Daoy (cell line): ENCODE measurements around the gene HSPA8. TPM values are rescaled to one million over a fixed set of nuclear protein-coding genes. Genes with fewer than 3 reads are reported as not detected.
"Not testable (repeated sequence)": the region's sequence is repeated elsewhere in the genome, so short reads cannot be mapped to it uniquely, and the experiment has no call there.

Experiments used
- DNase-seq: peaks from one replicate; pipeline ENCODE4 v3.0.0-alpha.2; 2015; ENCODE audit warnings: low read depth
- total RNA-seq: library from RNA; depleted of rRNA; stranded (reverse); fragments of >200 nt; shearing (Covaris generic); gene quantifications from 2 replicates; pipeline ENCODE4 v1.2.3, GENCODE V29; 2014; rRNA removed

The HSPA8 gene
- 3,732 and 4,213 TPM in 2 replicates for total RNA-seq

DNA sequence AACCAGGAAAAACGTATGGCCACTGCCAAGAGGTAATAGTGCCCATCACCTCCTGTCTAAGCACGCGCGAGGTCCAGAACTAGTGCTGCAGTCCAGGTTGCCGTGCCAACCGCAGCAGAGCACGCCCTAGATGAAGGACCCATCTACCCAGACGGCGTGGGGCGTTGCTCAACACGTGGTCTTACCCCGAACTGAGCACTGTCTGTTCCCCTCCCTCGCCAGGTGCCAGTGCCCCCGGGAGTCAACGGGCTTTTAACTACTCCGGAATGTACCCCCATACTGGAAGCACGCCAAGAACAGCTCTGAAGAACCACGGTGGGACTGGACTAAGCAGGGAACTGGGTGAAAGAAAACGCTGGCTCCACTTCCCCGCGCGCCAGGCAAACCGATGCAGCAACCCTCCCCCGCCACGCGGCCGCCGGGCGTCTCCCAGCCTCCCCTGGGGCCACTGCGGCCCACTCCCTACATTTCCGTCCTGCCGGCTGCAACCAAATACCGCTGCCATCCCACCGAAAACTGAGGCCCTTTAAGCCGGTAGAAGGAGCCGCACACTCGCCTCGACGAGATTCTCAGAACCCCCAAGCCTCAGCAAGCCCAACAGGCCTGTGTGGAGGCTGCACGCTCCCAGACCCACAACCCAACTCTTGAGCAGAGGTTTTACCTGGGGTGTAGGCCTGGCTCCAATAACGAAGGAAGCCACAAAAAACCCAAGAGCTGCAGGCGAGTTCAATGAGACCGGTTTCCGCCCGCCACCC is at the start of gene HSPA8:
TSS of gene HSPA8 (minus strand) at position 734 of the 755 bp plus-strand sequence. CDS start 812 bp downstream, outside the sequence.
- peak; percentile 70 for DNase-seq

DNA sequence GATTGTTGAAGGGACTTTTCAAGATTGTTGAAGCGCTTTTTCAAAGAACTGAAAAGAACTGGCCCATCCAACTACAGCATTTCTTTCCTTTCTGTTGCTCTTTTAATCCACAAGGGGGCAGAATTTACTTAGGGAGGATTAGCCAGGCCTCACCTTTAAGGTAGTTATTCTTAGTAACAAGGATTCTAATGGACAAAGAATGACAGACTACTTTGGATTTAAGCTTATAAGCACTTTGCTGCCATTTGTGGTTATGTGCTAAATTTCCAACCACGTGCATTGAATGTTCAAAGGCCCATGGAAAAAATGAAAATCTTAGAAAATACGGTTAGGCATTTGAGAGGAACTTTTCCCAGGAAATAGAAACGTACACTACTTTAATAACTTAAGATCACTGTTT is 49.5 kb upstream of the HSPA8 start:
- no peak for DNase-seq

DNA sequence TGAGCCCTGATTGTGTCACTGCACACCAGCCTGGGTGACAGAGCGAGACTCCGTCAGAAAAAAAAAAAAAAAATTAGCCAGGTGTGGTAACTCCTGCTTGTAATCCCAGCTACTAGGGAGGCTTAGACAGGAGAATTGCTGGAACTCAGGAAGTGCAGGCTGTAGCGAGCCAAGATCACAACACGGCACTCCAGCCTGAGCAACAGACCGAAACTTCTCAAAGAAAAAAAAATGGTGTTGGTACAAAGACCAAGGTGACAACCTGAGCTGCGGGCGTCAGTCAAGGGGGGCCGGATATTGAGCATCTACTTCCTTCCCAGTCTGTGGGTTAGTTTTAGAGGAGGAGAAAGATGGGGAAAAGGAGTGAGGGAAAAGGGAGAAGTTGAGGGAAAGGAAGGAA is 48.5 kb upstream of the HSPA8 start:
- DNase-seq = no peak

DNA sequence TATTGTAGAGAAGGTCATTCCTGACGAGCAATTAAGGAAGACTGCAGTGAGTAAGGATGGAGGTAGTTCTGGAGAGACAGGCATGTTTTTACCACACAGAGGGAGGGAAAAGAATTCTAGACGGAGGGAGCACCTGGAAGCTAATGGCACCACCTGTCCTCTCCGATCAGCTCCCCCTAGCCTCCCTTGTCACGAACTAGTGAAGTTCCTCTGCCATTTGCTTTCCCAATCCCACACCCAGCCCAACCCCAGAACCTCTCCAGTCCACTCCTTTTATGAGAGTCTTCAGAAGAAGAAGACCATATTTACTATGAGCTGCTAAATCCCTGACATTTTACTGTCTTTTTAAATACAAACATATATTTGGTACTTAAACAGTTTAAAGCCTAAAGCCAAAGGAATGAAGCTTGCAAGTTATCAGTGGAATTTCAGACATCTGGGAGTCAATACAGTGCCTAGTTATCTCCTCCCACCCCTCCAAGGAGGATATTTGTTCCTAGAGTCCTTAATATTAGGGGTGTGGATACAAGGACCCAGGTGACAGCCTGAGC is 46.1 kb upstream of the HSPA8 start:
- DNase-seq = no peak

DNA sequence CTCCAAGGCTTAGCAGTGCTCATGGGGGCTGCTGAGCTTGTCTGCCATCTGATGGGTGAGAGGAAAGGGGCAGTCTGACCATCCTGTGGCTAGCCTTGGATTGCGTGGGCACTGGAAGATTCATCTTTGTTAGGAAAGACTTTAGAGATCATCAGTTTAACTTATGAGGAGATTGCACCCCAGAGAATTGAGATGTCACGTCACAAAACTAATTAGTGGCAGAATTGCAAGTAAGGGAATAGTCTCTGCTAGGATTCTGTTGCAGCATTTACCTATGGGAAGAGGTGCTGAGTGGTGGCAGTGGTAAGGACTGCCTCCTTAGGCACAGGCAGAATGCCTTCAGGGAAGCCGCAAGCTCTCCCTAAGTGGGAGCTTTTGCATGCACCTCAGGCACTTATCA is 42.8 kb upstream of the HSPA8 start:
- DNase-seq = no peak

DNA sequence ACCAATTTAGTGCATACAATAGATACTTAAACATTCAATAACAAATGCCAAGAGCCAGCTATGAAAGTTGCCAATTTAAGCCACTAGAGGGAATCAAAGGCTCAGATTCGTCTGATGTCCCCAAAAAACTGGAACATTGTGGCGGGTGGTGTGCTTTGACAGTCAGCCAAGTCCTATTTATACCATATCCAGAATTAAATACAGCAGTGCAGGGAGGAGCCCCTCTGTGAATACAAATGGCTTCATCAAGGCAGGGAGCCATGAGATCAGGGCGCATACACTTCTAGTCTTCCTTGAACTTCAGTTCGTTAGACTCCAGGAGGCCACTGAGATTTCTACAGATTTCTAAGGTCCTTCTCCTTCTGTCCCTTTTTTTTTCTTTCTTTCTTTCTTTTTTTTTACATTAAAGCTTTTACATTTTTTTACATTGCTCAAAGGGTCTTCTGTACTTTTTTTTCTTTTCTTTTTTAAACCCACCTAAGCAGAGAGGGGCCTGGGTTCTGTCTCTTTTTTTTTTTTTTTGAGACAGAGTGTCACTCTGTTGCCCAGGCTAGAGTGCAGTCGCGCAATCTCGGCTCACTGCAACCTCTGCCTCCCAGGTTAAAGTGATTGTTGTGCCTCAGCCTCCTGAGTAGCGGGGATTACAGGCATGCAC is 41.5 kb upstream of the HSPA8 start:
- DNase-seq = peak; percentile 36

DNA sequence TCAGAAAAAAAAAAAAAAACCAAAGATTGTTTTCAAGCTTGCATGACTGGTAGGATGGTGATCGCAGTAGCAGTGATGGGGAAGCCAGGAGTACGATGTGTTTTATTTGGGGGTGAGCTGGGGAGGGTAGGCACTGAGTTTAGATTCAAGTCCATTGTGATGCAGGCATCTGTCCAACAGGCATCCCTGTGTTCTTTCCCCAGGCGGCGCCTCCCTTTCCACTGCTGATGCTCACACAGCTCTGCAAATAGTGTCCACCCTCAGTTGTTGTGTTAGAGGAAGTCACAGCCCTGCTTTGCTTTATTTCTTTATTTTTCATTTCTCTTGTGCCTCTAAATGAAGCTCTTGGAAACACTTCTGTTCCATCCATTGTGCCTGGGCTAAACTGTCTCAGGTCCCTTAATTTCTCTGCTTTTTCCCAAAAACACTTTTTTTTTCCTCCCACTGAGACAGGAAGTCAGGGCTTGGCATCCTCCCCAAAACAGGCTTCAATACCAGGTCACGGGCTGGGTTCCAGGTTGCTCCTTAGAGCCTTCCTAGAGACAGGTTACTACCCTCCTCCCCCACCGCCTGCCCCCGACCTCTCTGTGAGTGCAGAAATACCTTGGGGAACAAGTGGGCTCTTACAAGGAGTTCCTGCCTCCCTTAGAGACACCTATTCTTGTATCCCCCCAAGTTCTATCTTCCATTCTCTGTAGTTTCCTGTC is 38.6 kb upstream of the HSPA8 start:
- no peak for DNase-seq

DNA sequence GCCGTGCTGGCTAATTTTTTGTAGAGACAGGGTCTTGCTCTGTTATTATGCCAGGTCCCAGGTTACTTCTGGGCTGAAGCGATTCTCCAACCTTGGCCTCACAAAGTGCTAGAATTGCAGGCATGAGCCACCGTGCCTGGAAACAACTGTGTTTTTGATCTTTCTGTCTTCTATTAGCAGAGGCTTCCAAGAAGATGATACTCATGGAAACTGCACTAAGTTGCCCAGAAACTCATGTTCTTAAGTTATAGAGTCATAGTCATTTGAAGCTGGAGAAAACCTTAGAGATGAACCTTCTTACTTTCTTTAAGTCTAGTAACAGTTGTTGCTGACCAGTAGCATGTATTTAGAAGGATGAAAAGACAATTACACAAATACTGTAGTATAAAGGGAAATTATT is 37.1 kb upstream of the HSPA8 start:
- no peak for DNase-seq

DNA sequence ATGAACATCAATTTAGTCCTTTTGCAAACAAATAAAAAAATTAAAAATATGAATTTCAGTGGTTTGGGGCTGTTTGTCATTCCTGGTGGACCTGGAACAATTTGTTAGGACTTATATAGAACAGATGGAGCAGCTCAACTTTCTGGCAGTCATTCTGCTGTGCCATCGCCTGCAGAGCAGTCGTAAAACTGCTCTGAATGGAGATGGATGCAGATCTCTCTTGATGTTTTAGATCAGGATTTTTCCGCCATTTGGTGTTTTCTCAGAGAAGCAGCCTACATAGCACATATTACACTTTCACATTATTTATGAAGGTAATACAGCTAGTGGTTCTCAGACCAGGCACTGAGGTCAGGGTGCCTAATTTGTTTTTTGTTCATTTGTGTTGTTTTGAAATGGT is 31.8 kb upstream of the HSPA8 start:
- DNase-seq = no peak

DNA sequence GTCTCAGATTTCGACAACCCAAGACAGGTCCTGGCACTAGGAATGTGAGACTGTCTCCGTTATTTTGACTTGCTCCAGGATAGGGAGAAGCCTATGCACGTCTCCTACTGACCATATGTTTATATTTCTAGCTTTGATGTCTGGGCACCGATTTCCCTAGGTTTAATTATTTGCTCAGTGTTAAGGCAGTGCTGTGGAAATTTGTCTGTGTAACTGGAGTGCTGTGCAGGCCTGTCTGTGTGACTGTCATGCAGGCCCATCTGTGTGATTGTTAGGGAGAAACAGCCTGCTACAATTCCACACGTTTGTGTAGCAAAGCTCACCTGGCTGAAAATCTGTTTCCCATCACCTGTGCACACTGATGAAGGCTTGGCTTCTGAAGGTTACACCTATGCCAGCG is 29.6 kb upstream of the HSPA8 start:
- no peak for DNase-seq

DNA sequence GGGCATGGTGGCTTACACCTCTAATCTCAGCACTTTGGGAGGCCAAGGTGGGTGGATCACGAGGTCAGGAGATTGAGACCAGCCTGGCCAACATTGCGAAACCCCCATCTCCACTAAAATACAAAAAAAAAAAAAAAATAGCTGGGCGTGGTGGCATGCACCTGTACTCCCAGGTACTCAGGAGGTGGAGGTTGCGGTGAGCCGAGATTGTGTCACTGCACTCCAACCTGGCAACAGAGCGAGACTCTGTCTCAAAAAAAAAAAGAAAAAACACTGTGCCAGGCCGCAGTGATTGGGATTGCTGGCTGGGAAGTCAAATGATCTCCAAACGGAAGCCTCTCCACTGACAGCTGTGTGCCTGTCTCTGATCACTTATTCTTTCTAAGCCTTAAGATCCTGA is 28.2 kb upstream of the HSPA8 start:
- DNase-seq = not testable (repeated sequence)

DNA sequence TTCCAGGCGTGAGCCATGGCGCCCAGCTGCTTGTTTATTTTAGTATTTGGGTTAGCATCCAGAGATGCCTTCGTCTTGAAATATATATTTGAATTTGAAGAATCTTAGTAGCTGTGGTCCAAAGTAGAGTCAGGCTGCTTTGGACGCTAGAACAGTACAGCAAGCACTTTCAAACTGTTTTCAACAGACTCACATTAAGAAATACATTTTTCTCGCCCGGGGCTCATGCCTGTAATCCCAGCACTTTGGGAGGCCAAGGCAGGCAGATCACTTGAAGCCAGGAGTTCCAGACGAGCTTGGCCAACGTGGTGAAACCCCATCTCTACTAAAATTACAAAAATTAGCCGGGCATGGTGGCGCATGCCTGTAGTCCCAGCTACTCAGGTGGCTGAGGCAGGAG is 27.0 kb upstream of the HSPA8 start:
- not testable (repeated sequence) for DNase-seq

DNA sequence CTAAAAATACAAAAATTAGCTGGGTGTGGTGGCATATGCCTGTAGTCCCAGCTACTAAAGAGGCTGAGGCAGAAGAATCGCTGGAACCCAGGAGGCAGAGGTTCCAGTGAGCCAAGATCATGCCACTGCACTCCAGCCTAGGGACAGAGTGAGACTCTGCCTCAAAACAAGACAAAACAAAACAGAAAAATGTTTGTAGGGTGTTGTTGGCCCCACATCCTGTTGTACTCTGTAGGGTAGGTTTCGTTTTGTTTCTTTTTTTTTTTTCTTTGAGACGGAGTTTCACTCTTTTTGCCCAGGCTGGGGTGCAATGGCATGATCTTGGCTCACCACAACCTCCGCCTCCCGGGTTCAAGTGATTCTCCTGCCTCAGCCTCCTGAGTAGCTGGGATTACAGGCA is 25.7 kb upstream of the HSPA8 start:
- not testable (repeated sequence) for DNase-seq

DNA sequence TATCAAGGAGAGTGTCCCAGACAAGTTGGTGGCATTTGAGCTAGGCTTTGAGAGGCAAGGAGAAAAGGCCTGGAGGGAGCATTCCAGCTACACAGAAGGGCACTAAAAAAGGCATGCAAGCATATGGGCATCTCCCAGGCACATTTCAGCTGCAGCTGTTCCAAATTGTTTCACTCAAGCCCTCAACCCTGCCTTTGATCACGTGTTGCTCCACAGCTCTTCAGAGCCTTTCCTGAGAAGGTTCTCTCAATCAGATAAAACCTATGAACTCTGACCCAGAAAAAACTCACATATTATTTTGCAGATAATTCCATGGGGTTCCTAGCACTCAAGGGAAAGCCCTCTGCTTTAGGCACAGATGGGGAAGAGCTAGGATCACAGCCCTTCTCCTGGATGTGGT is 24.4 kb upstream of the HSPA8 start:
- DNase-seq = no peak

DNA sequence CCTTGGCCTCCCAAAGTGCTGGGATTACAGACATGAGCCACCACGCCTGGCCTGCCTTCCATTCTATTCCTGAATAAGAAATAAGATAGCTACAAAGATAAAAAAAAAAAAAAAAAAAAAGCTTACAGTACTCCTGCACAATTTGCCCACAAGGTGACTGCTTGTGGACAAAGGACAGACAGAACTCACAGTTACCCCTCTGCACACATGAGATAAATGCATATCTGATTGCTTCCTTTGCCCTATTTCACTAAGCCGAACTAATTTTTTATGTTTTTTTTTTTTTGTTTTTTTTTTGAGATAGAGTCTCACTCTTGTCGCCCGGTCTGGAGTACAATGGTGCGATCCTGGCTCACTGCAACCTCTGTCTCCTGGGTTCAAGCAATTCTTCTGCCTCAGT is 23.6 kb upstream of the HSPA8 start:
- no peak for DNase-seq

DNA sequence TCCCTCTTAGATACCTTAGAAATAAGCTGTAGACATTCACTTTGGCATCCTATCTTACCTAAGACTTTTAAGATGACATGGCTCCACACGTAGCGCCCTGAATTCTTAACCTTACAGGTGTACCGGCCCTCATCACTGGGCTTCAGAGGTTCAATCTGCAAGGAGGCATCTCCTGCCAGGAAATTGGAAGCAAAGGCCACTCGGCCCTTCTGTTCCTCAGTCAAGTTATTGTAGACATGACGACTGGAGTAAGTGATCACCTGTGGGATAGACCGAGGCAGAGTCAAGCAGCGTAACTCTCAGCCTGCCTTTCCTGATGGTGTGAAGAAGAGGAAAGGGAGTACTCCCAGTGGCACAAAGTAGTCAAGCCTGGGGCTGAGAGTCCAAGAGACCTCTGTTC is 22.5 kb upstream of the HSPA8 start:
- DNase-seq = no peak

DNA sequence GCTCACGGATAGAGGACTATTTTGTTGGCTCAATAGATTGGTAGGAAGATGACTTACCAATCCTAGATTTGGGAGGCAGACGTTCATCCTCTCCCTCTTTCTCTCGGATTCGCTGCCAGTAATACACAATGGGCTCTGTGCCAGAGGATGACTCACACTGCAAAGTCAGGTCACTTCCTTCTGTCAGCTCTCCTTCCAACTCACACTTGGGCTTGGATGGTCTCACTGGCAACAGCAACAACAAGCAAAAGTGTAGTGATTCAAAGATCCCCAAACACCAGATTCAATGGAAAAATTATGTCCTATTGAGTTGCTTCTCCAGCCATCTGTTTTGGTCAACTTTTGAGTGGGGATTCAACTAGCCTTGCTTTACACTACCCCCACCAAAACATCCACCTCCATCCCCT is 21.7 kb upstream of the HSPA8 start:
- peak; percentile 93 for DNase-seq

DNA sequence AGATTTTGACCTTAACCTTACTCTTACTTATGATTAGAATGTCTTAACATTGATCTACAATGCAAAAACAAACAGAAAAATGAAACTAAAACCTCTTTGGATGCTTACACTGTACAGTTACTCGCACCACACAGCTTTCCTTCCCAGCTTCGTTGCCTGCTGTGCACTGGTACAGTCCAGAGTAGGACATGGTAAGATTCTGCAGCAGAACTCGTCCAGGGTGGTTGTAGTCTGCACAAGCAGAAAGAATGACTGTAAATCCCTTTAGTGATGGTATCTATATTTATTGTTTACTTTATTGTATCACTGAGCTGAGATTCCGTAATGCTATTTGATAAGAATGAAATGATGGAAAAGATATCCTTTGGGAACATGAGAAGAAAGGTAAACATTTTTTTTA is 21.0 kb upstream of the HSPA8 start:
- no peak for DNase-seq

DNA sequence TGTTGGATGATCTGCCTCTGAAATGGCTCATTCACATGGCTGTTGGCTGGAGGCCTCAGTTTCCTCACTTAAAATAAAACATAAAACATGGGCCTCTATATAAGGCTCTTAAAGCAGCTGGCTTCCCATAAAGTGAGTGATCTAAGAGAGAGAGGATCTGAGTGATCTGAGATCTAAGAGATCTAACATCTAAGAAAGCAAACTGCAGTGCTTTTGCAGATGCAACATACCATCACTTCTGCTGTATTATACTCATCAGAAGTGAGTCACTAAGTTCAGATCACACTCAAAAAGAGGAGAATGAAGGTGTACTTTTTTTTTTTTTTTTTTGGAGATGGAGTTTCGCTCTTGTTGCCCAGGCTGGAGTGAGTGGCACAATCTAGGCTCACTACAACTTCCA is 18.1 kb upstream of the HSPA8 start:
- no peak for DNase-seq

DNA sequence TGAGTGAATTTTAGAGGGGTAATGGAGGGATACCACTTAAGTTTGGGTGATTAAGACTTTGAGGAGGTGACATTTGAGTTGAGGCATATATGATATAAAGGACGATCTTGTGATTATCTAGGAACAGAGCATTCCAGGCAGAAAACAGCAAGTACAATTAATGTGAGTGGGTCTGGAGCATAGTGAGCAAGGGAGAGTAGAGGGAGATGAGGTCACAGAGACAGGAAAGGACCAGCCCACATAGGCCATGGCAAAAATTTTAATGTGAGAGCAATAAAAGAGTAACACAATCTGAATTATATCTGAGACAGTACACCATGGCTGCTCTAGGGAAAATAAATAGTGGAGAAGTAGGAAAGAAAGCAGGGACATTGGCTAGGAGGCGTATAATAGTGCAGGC is 14.5 kb upstream of the HSPA8 start:
- no peak for DNase-seq

DNA sequence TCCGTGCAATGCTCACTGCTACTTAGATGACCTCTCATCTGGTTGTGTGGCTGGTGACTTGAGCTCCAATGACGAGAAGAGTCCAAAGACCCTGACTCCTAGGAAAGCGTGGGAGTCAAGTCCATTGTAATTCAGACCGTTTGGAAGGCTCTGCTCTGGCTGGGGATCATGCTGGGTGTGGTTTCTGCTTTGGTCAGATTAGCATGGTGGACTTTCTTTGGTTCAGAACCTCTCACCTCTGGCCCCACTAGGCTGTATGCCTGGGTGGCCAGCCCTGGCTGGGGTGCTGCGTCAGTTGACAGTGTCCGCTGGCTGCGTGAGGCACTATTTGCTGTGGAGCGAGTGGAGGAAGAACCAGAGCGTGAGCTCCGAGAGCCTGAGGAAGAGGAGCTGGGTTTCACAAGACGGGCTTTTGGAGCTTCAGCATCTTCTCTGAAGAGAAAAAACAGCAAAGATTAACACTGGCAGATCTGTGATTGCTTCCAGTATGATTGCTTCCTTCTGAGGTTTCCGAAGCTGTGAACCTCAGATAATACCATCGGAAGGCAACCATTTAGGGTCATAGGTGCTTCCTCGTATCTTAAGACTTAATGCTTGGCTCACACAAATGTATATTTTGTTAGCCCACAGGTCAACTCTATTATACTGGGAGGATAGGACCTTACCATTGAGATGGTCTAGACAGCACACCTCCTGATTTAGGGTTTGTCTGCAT is 11.6 kb upstream of the HSPA8 start:
- no peak for DNase-seq

DNA sequence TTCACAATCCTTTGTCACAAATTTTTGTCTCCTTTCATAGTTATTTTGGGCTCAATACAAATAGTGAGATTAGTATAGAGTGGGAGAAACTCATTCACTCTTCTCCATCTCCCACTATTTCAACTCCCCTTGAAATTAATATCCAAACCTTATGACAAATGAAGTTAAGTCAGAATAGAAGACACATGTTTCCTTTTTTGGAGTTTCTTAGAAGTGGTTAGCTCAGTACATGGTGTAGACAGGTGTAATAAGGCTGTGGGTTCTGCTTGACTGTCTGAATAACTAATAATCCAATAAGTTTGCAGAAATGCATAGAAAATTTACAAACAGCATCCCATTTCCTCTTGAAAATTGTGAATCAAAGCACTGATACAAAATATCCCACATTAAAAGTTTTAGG is 10.8 kb upstream of the HSPA8 start:
- DNase-seq = no peak
